Naive thymus-derived CD8-positive, alpha-beta T cell (primary cell): ENCODE measurements around the gene C22orf23. TPM values are rescaled to one million over a fixed set of nuclear protein-coding genes. Genes with fewer than 3 reads are reported as not detected.
A peak's percentile ranks its signal among the peaks of the same experiment; 100 is the strongest.

Experiments
- ATAC-seq, 2 donors: fragments of 150-1000 bp; cut with Tn5 transposase in 1 of 2; sonication (Bioruptor Pico), chemical (Tn5 transposase) in 1 of 2; 1 replicate in 1 of 2; 2 replicates in 1 of 2; pipeline ENCODE4 v1.10.0; 2021; ENCODE audit warnings: mild to moderate bottlenecking in 2 of 2, moderate library complexity in 2 of 2
- POLR2A ChIA-PET: fragments of 350-600 bp; sonication (Branson Sonifier 250); formaldehyde crosslinking; loops from one replicate; lab custom pipeline; 2021; ENCODE audit warnings: antibody characterized with exemption; lab: Charles Lee
- DNase-seq, 10 donors: peaks; one replicate each; pipeline versions ENCODE4 v3.0.0 to v3.0.0-alpha.2; 2020 to 2022
- H3K27ac Mint-ChIP-seq, 10 donors: one replicate each; pipeline ENCODE4 v1.8.0; 2020 to 2022; ENCODE audit warnings: mild to moderate bottlenecking in 10 of 10, mixed read lengths in 10 of 10, moderate library complexity in 4 of 10, inconsistent platforms in 1 of 10
- H3K27me3 Mint-ChIP-seq, 5 donors: one replicate each; pipeline ENCODE4 v1.8.0; 2021 to 2022; ENCODE audit warnings: mixed read lengths in 5 of 5
- H3K36me3 Mint-ChIP-seq, 3 donors: one replicate each; pipeline ENCODE4 v1.8.0; 2020 to 2022; ENCODE audit warnings: mixed read lengths in 3 of 3, mild to moderate bottlenecking in 2 of 3, inconsistent platforms in 1 of 3
- H3K4me1 Mint-ChIP-seq, 4 donors: one replicate each; pipeline ENCODE4 v1.8.0; 2021 to 2022; ENCODE audit warnings: mixed read lengths in 4 of 4
- H3K4me3 Mint-ChIP-seq, 10 donors: one replicate each; pipeline ENCODE4 v1.8.0; 2020 to 2022; ENCODE audit warnings: mild to moderate bottlenecking in 10 of 10, mixed read lengths in 10 of 10, moderate library complexity in 6 of 10, inconsistent platforms in 1 of 10
- H3K9me3 Mint-ChIP-seq, 9 donors: one replicate each; pipeline ENCODE4 v1.8.0; 2020 to 2022; ENCODE audit warnings: mixed read lengths in 9 of 9, mild to moderate bottlenecking in 3 of 9, inconsistent platforms in 1 of 9, moderate library complexity in 1 of 9
- microRNA-seq: library from miRNA; unstranded; fragments of <30 nt; microRNA quantifications from one replicate; pipeline ENCODE4 v1.2.0, GENCODE V29; 2022; ENCODE audit warnings: borderline microRNAs expressed
- polyA plus RNA-seq, 3 donors: library from polyadenylated mRNA; unstranded; fragments of 300-500 nt; fragmentation: Illumina TruSeq; gene quantifications; one replicate each; pipeline ENCODE4 v1.2.3, GENCODE V29; 2021
- total RNA-seq, 8 experiments: library from RNA in 2 of 8; stranded (reverse) in 2 of 8; gene quantifications; one replicate each; pipeline ENCODE4 v1.2.3 and lab custom pipeline; 2021 to 2026

Gene C22orf23
- total and polyA plus RNA-seq, 5 experiments from 2014 or later = not detected

DNA sequence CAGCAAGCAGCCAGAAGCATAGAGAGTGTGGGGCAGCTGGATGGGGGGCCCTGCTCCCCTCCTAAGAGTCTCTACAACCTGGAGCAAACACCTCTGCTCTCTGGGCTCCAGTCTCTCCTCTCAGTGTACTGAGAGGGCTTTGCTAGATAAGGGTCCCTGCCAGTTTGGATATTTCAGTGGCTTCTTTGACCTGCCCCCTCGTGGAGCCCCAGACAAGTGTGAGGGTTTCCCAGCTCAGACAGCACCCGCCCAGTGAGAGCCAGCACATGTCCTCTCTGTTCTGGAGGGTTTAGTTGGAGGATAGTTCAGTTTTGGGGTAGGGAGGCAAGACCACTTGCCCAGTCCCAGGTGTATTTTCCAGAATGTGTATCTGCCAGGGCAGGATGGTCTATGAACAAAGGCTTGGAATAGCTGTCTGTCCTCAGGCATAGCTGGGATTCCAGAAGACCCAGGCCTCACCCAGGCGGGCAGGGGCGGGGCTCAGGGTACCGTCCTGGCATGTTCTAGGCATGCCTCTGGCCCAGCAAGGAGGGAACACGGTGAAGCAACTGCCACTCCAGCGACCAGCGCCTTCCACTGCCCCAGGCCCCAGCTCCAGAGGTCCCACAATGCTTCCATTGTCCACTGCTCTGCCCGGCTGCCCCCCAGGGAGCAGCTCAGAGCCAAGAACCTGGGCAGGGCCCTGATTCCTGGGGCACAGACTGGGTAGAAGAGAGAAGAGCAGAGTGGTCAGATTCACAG is 54.8 kb downstream of the C22orf23 start:
- Mint-ChIP-seq H3K4me1 (peaks cover 6 to 32% (median 15%) of the 10 kb centered on the region in 4 donors), H3K4me3 (no peak overlapping the region), H3K27me3 (no peaks in the 10 kb centered on the region), H3K36me3 (no peaks in the 10 kb centered on the region), H3K27ac (peak overlapping the region in 7 of 10 donors; percentile 39 to 79 (median 61)), H3K9me3 (no peaks in the 10 kb centered on the region)
- POLR2A ChIA-PET = interaction anchor here (0.9 to 1.3 kb wide), 2 partner anchors 32 to 55 kb away, joined by 3 read pairs; partner anchors contain the start of genes C22orf23 and POLR2F
- no peak for DNase-seq
- ATAC-seq = no peak

DNA sequence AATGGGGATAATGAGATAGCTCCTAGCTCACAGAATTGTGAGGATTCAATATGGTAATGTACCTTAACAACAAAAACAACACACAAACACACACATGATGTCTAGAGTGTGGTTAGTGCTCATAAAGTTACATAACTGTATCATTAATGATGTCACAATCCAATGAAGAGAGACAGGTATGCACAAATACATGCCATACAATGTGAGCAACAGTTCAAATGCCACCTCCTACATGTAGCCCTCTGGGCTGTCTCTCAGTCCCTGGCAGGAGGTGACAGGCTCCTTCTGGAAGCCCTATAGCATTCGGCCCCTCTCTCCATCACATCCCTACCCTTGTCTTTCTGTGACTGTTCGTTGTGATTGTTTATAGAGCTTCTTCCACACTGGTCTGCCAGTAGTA is 55.6 kb downstream of the C22orf23 start:
- H3K36me3 Mint-ChIP-seq = no peaks in the 10 kb centered on the region
- DNase-seq = no peak
- no peak overlapping the region for H3K4me3 Mint-ChIP-seq
- no peak for ATAC-seq
- H3K27me3 Mint-ChIP-seq = no peaks in the 10 kb centered on the region
- peaks cover 9 to 32% (median 15%) of the 10 kb centered on the region in 4 donors for H3K4me1 Mint-ChIP-seq
- POLR2A ChIA-PET = interaction anchor here (0.9 to 2.8 kb wide), 5 partner anchors 8 to 56 kb away, joined by 3 to 32 read pairs (median 4); partner anchors contain the start of genes C22orf23, MICALL1 and POLR2F
- H3K9me3 Mint-ChIP-seq = no peaks in the 10 kb centered on the region
- H3K27ac Mint-ChIP-seq = peak overlapping the region; percentile 39 to 79 (median 61)

- H3K4me1 Mint-ChIP-seq = peaks cover 9 to 32% (median 15%) of the 10 kb centered on the region in 4 donors
- POLR2A ChIA-PET = interaction anchor here (0.5 to 2.8 kb wide), 9 partner anchors 8 to 1460 kb away, joined by 3 to 32 read pairs (median 5); partner anchors contain the start of genes ANKRD54 and MICALL1
- peaks cover 0 to under 1% (median 0%) of the 10 kb centered on the region in 3 donors for H3K36me3 Mint-ChIP-seq
- H3K27me3 Mint-ChIP-seq = no peaks in the 10 kb centered on the region
- peak overlapping the region in 8 of 10 donors; percentile 7 to 76 (median 69) for H3K4me3 Mint-ChIP-seq
- no peaks in the 10 kb centered on the region for H3K9me3 Mint-ChIP-seq
- peak overlapping the region; percentile 96 to 97 (median 96) for H3K27ac Mint-ChIP-seq
- DNase-seq (no peak), ATAC-seq (no peak)
Measured at GRCh38 chr22:37896939-37897338, 56.5 kb downstream of the C22orf23 start.

- POLR2A ChIA-PET = interaction anchor here (0.8 to 2.8 kb wide), 10 partner anchors 8 to 78 kb away, joined by 3 to 32 read pairs (median 4); partner anchors contain the start of genes ANKRD54 and MICALL1
- Mint-ChIP-seq H3K9me3 (no peaks in the 10 kb centered on the region), H3K4me1 (peaks cover 11 to 32% (median 15%) of the 10 kb centered on the region in 4 donors), H3K27ac (peak overlapping the region; percentile 96 to 97 (median 96)), H3K27me3 (no peaks in the 10 kb centered on the region), H3K36me3 (peaks cover 0 to 7% (median 0%) of the 10 kb centered on the region in 3 donors), H3K4me3 (peak overlapping the region; percentile 47 to 76 (median 69))
- ATAC-seq = peak; percentile 97 to 98
- DNase-seq = peak in 9 of 10 donors; percentile 11 to 72 (median 41)
Measured at GRCh38 chr22:37896181-37896592, 57.2 kb downstream of the C22orf23 start.

GRCh38 chr22:37894939-37895670 is 58.3 kb downstream of the C22orf23 start:
- DNase-seq (no peak), ATAC-seq (no peak)
- peaks cover 11 to 32% (median 15%) of the 10 kb centered on the region in 4 donors for H3K4me1 Mint-ChIP-seq
- no peaks in the 10 kb centered on the region for H3K27me3 Mint-ChIP-seq
- H3K27ac Mint-ChIP-seq = peak overlapping the region; percentile 42 to 97 (median 86)
- no peaks in the 10 kb centered on the region for H3K9me3 Mint-ChIP-seq
- POLR2A ChIA-PET = interaction anchor here (1.2 to 2.8 kb wide), 4 partner anchors 9 to 11 kb away, joined by 3 to 32 read pairs (median 9); partner anchors contain the start of gene MICALL1
- peak overlapping the region in 1 of 10 donors; percentile 11 for H3K4me3 Mint-ChIP-seq
- peaks cover 0 to 17% (median 0%) of the 10 kb centered on the region in 3 donors for H3K36me3 Mint-ChIP-seq

DNA sequence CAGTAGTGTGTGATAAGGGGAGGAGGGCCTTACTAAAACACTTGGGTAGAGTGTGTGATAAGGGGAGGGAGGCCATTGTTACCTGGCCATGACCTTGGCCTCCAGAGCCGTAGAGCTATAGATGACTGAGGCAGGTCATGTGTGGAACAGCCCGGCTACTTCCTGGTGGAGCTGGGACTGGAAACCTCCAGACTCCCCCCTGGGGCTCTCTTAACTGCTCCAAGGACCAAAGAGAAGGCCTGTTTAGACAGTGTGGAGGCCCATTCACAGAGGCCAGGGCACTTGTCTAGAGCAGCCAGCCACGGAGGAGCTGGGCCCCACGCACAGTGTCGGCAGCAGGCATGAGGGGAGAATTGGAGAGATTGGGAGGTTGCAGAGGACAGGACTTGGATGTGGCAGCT is 59.8 kb downstream of the C22orf23 start:
- H3K27ac Mint-ChIP-seq = peak overlapping the region in 9 of 10 donors; percentile 41 to 95 (median 78)
- H3K4me1 Mint-ChIP-seq = peaks cover 11 to 32% (median 15%) of the 10 kb centered on the region in 4 donors
- no peak for DNase-seq
- POLR2A ChIA-PET = interaction anchor here (2.6 kb wide), 1 partner anchor 12 kb away, joined by 13 read pairs; the partner anchor contains the start of gene MICALL1
- ATAC-seq = no peak
- peaks cover 0 to 32% (median 5%) of the 10 kb centered on the region in 3 donors for H3K36me3 Mint-ChIP-seq
- H3K9me3 Mint-ChIP-seq = no peaks in the 10 kb centered on the region
- no peaks in the 10 kb centered on the region for H3K27me3 Mint-ChIP-seq
- no peak overlapping the region for H3K4me3 Mint-ChIP-seq

Small RNA genes within 50 kb of the gene (microRNA-seq; reads per million reads assigned to microRNA genes)
- gene MIR4534 (not detected), gene MIR6820 (not detected)

Other genes with a start within 250 kb of the C22orf23 start
- 1 to 10 TPM; 1.8 to 2.3 TPM for gene GCAT, start 145.7 kb downstream of the C22orf23 start, total RNA-seq
- gene GCAT, start 145.7 kb downstream of the C22orf23 start, polyA plus RNA-seq = 1 to 10 TPM; 4.0 to 7.6 (median 7.1) TPM
- not detected for gene GALR3, start 130.2 kb downstream of the C22orf23 start, total RNA-seq
- not detected for gene GALR3, start 130.2 kb downstream of the C22orf23 start, polyA plus RNA-seq
- 10 to 100 TPM; 19.8 to 21.2 TPM for gene ANKRD54, start 109.3 kb downstream of the C22orf23 start, total RNA-seq
- 10 to 100 TPM in 2 of 3 donors, 1 to 10 TPM in 1; 8.2 to 16.1 (median 13.9) TPM for gene ANKRD54, start 109.3 kb downstream of the C22orf23 start, polyA plus RNA-seq
- gene EIF3L, start 104.2 kb downstream of the C22orf23 start, total RNA-seq = 100 to 1,000 TPM; 509 to 544 TPM
- 100 to 1,000 TPM; 310 to 395 (median 322) TPM for gene EIF3L, start 104.2 kb downstream of the C22orf23 start, polyA plus RNA-seq
- 10 to 100 TPM; 26.3 to 28.5 TPM for gene MICALL1, start 47.3 kb downstream of the C22orf23 start, total RNA-seq
- gene MICALL1, start 47.3 kb downstream of the C22orf23 start, polyA plus RNA-seq = 1 to 10 TPM; 1.3 to 4.7 (median 1.5) TPM
- 10 to 100 TPM; 38.0 to 40.7 TPM for gene POLR2F, start 98 bp upstream of the C22orf23 start, total RNA-seq
- gene POLR2F, start 98 bp upstream of the C22orf23 start, polyA plus RNA-seq = 100 to 1,000 TPM; 129 to 172 (median 145) TPM
- gene SOX10, start 31.0 kb upstream of the C22orf23 start, total RNA-seq = not detected
- gene SOX10, start 31.0 kb upstream of the C22orf23 start, polyA plus RNA-seq = not detected
- gene PICK1, start 103.8 kb upstream of the C22orf23 start, total RNA-seq = 10 to 100 TPM; 24.1 to 28.8 TPM
- gene PICK1, start 103.8 kb upstream of the C22orf23 start, polyA plus RNA-seq = 1 to 10 TPM; 4.5 to 7.7 (median 6.6) TPM
- gene SLC16A8, start 130.6 kb upstream of the C22orf23 start, total RNA-seq = not detected
- gene SLC16A8, start 130.6 kb upstream of the C22orf23 start, polyA plus RNA-seq = not detected
- 1 to 10 TPM; 2.2 to 2.7 TPM for gene BAIAP2L2, start 157.1 kb upstream of the C22orf23 start, total RNA-seq
- gene BAIAP2L2, start 157.1 kb upstream of the C22orf23 start, polyA plus RNA-seq = not detected
- gene PLA2G6, start 228.2 kb upstream of the C22orf23 start, total RNA-seq = 100 to 1,000 TPM; 173 to 186 TPM
- 1 to 10 TPM; 2.6 to 7.2 (median 2.6) TPM for gene PLA2G6, start 228.2 kb upstream of the C22orf23 start, polyA plus RNA-seq
- gene MAFF, start 248.4 kb upstream of the C22orf23 start, total RNA-seq = 1 to 10 TPM; 5.5 to 6.2 TPM
- 1 to 10 TPM; 2.6 to 3.3 (median 3.0) TPM for gene MAFF, start 248.4 kb upstream of the C22orf23 start, polyA plus RNA-seq